ENCODE measurements around the gene RPS6KA2. TPM values are rescaled to one million over a fixed set of nuclear protein-coding genes. Genes with fewer than 3 reads are reported as not detected.

The RPS6KA2 gene
- total RNA-seq, 1 experiment from 2014 or later = 12.3 TPM

- no peak overlapping the region for H3K27ac ChIP-seq (ENCODE audit: insufficient read length, low read depth, low read length)
- Mint-ChIP-seq H3K36me3 (ENCODE audit: insufficient read depth in 1 of 3, low read depth in 3 of 3) (no peaks in the 10 kb centered on the region), H3K9me3 (no peaks in the 10 kb centered on the region), H3K4me1 (peaks cover 42 to 45% of the 10 kb centered on the region in 2 experiments), H3K27ac (no peak overlapping the region), H3K27me3 (ENCODE audit: low read depth) (peaks cover 46% of the 10 kb centered on the region), H3K4me3 (no peak overlapping the region)
- H4K8ac ChIP-seq (replicated peaks; ENCODE audit: insufficient read length, low read depth, low read length) = no peak overlapping the region
- no peak overlapping the region for H3K4me2 ChIP-seq (ENCODE audit: insufficient read depth, insufficient read length, low read length)
- TF ChIP-seq CTCF (conservative IDR thresholded peaks at IDR 0.05) = no peak
- no peak overlapping the region for H2BK12ac ChIP-seq (ENCODE audit: insufficient read length, low read depth, low read length)
- H2AK5ac ChIP-seq (ENCODE audit: insufficient read length, low read length) = no peak overlapping the region
- H2BK20ac ChIP-seq (ENCODE audit: low read depth, low read length, poor library complexity, severe bottlenecking) = no peak overlapping the region
- peaks cover 20% of the 10 kb centered on the region for H3K23me2 ChIP-seq (ENCODE audit: insufficient read length, low read depth, low read length, poor library complexity, severe bottlenecking)
- H2BK120ac ChIP-seq (ENCODE audit: low read depth, low read length, poor library complexity, severe bottlenecking) = no peak overlapping the region
- H3K18ac ChIP-seq (ENCODE audit: insufficient read length, low read depth, low read length) = no peak overlapping the region
- H2AFZ ChIP-seq (ENCODE audit: low read length) = no peak overlapping the region
- no peak overlapping the region for H3K23ac ChIP-seq (ENCODE audit: insufficient read length, low read depth, low read length)
- H3K79me1 ChIP-seq (ENCODE audit: insufficient read depth, low read depth, low read length, poor library complexity, severe bottlenecking) = no peaks in the 10 kb centered on the region
- WGBS (ENCODE audit: extremely low coverage, insufficient read length, low lambda C conversion rate) = no CpG with 5 or more reads among the region's 6 CpGs
- no peaks in the 10 kb centered on the region; the same call in 1 of the 2 replicates for H3K4me1 ChIP-seq (ENCODE audit: insufficient read depth, low read length)
- no peaks in the 10 kb centered on the region for H4K20me1 ChIP-seq (ENCODE audit: control insufficient read depth, insufficient read depth, insufficient read length)
- H2BK15ac ChIP-seq (ENCODE audit: low read depth, low read length) = no peak overlapping the region
- H3K56ac ChIP-seq (ENCODE audit: insufficient read length, low read depth, low read length) = no peak overlapping the region
- no peak overlapping the region for H4K5ac ChIP-seq (ENCODE audit: insufficient read length, low read depth, low read length)
- H3K4ac ChIP-seq (ENCODE audit: low read depth, low read length) = no peak overlapping the region
- H4K91ac ChIP-seq (ENCODE audit: insufficient read length, low read depth, low read length) = no peak overlapping the region
- H3T11ph ChIP-seq (ENCODE audit: low read length) = no peak overlapping the region
- no peak overlapping the region for H3K14ac ChIP-seq (ENCODE audit: insufficient read depth, low read length)
- no peaks in the 10 kb centered on the region for H3K9me3 ChIP-seq (ENCODE audit: control insufficient read depth, low read depth, low read length)
- DNase-seq = no peak
- no peak overlapping the region for H2BK5ac ChIP-seq (ENCODE audit: insufficient read length, low read length)
- peaks cover 9% of the 10 kb centered on the region; the same call in 1 of the 2 replicates for H3K27me3 ChIP-seq (ENCODE audit: insufficient read depth, low read length)
- H3K79me2 ChIP-seq (ENCODE audit: insufficient read depth, low read length) = no peaks in the 10 kb centered on the region
- H3K9ac ChIP-seq (ENCODE audit: extremely low read depth, insufficient read length, low read length) = no peak overlapping the region
Observed at GRCh38 chr6:166630462-166630861, 3.4 kb upstream of the RPS6KA2 start.
